GM18951 (cell line): ENCODE results near the gene TEAD3.

Experiments
- POLR2A ChIP-seq: IDR thresholded peaks from 4 replicates; pipeline ENCODE4 v1.6.1; 2011; ENCODE audit warnings: mild to moderate bottlenecking; ENCODE audit not compliant: insufficient read length, insufficient read depth; ENCODE audit errors: extremely low read depth
- in situ Hi-C: fragments of 300-500 bp; cut with MboI; formaldehyde crosslinking; loops from one replicate; pipeline ENCODE4 v1.12.0; 2022; ENCODE audit warnings: low sequenced_read_pairs, mixed read lengths, inconsistent platforms; ENCODE audit not compliant: unreplicated experiment

Gene TEAD3

GRCh38 chr6:35471836-35472345, 25.0 kb downstream of the TEAD3 start:
- peak; percentile 7 for TF ChIP-seq POLR2A
- in situ Hi-C loops: no loop called here

- in situ Hi-C loops: no loop called here
- no peak for TF ChIP-seq POLR2A
These were observed 26.2 kb downstream of the TEAD3 start for GRCh38 chr6:35470663-35471120.

- in situ Hi-C loops: loop anchor here (5.0 kb wide), 1 partner anchor 128 kb away; the partner anchor contains the start of gene PPARD
- TF ChIP-seq POLR2A: no peak
These were observed 26.9 kb downstream of the TEAD3 start for GRCh38 chr6:35469751-35470662.

- TF ChIP-seq POLR2A: no peak
- in situ Hi-C loops: loop anchor here (5.0 kb wide), 1 partner anchor 127 kb away; the partner anchor contains the start of gene PPARD
These were observed 27.7 kb downstream of the TEAD3 start for GRCh38 chr6:35468980-35469750.

- peak; percentile 100 for TF ChIP-seq POLR2A
- in situ Hi-C loops: loop anchor here (5.0 kb wide), 1 partner anchor 126 kb away; the partner anchor contains the start of gene PPARD
These were observed 28.5 kb downstream of the TEAD3 start, which contains the start of gene RPL10A for GRCh38 chr6:35468181-35468979. RPL10A (plus strand) TSS chr6:35468401; CDS start chr6:35468435, 34 bp downstream.

- TF ChIP-seq POLR2A: no peak
- in situ Hi-C loops: loop anchor here (5.0 kb wide), 1 partner anchor 123 kb away; the partner anchor contains the start of gene PPARD
These were observed 31.2 kb downstream of the TEAD3 start for GRCh38 chr6:35465646-35466045.

GRCh38 chr6:35463292-35463691, 33.6 kb downstream of the TEAD3 start:
- TF ChIP-seq POLR2A: no peak
- in situ Hi-C loops: no loop called here

GRCh38 chr6:35461270-35461669, 35.6 kb downstream of the TEAD3 start:
- in situ Hi-C loops: no loop called here
- TF ChIP-seq POLR2A: no peak

- no peak for TF ChIP-seq POLR2A
- in situ Hi-C loops: no loop called here
These were observed 39.0 kb downstream of the TEAD3 start for GRCh38 chr6:35457907-35458306.

GRCh38 chr6:35454391-35455110, 42.3 kb downstream of the TEAD3 start:
- in situ Hi-C loops: no loop called here
- TF ChIP-seq POLR2A: no peak

GRCh38 chr6:35453236-35453635, 43.6 kb downstream of the TEAD3 start:
- in situ Hi-C loops: no loop called here

More at GRCh38 chr6:35453236-35453635, 43.6 kb downstream of the TEAD3 start:
- no peak for TF ChIP-seq POLR2A
